ENCODE measurements around the gene DNM1.

GRCh38 chr9:128222880-128223670, 19.9 kb downstream of the DNM1 start:
- TF ChIP-seq CTCF (IDR thresholded peaks at IDR 0.05) (no peak), POLR2A (IDR thresholded peaks at IDR 0.05) (no peak)
